IMR-90 (cell line): ENCODE measurements around the gene PDLIM5.

Experiments
- CTCF ChIP-seq: conservative IDR thresholded peaks from 2 replicates; pipeline ENCODE4 v1.5.1; 2012; ENCODE audit warnings: mild to moderate bottlenecking, low read depth, low read length, improper control_type of control experiment
- MAFK ChIP-seq: IDR thresholded peaks from 2 replicates; pipeline ENCODE4 v1.6.1; 2012; ENCODE audit warnings: low read depth, low read length, improper control_type of control experiment
- RFX5 ChIP-seq: IDR thresholded peaks from 2 replicates; pipeline ENCODE4 v1.8.0; 2012; ENCODE audit warnings: low read depth, mild to moderate bottlenecking, low read length, moderate library complexity

DNA sequence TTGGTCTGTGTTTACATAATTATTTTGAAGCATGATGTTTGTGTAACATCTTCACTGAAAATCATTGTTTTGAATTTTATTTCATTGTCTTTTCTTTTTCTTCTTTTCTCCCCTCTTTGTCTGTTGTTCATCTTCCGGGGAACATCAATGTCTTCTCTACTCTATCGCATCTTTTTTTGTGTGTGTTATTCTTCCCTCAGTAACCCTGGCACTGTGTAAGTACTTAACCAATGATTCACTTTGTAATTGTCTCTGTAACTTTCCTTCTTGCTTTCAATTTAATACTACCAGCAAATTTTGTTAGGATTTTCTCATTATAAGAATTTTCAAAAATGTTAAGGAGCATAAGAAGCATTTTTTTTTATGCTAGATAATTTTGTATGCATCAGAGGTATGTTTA, 130.8 kb downstream of the PDLIM5 start:
- TF ChIP-seq RFX5, result no peak
- TF ChIP-seq CTCF, result no peak
- TF ChIP-seq MAFK, result no peak
